Aorta (tissue), 5 donors: ENCODE results near the gene FBLN1. TPM values are rescaled to one million over a fixed set of nuclear protein-coding genes. Genes with fewer than 3 reads are reported as not detected.

Source experiments
- ATAC-seq: fragments of 200-7000 bp; cut with Tn5 transposase; one replicate; pipeline ENCODE4 v1.9.1; 2022; ENCODE audit warnings: moderate library complexity; ENCODE audit not compliant: low FRiP score
- DNase-seq, 2 donors: peaks; one replicate each; pipeline ENCODE4 v3.0.0-alpha.2; 2020
- H3K27ac ChIP-seq, 2 donors: one replicate each; pipeline ENCODE4 v1.5.1; 2013; ENCODE audit warnings: low read length in 2 of 2, mild to moderate bottlenecking in 2 of 2, moderate library complexity in 2 of 2, control low read depth in 1 of 2, inconsistent platforms in 1 of 2, low read depth in 1 of 2
- H3K27me3 ChIP-seq, 2 donors: one replicate each; pipeline ENCODE4 v1.6.1; 2013; ENCODE audit warnings: control low read depth in 1 of 2, low read length in 1 of 2, mild to moderate bottlenecking in 1 of 2, moderate library complexity in 1 of 2; ENCODE audit not compliant: insufficient read depth in 2 of 2, control insufficient read depth in 1 of 2
- H3K36me3 ChIP-seq, 2 donors: one replicate each; pipeline ENCODE4 v1.6.1; 2013; ENCODE audit warnings: control low read depth in 1 of 2, low read length in 1 of 2, mild to moderate bottlenecking in 1 of 2; ENCODE audit not compliant: insufficient read depth in 2 of 2, control insufficient read depth in 1 of 2
- H3K4me1 ChIP-seq, 2 donors: one replicate each; pipeline ENCODE4 v1.6.1; 2013; ENCODE audit warnings: low read length in 2 of 2, control low read depth in 1 of 2, mild to moderate bottlenecking in 1 of 2, moderate library complexity in 1 of 2; ENCODE audit not compliant: insufficient read depth in 2 of 2, control insufficient read depth in 1 of 2
- H3K4me3 ChIP-seq, 2 donors: one replicate each; pipeline ENCODE4 v1.5.1; 2013; ENCODE audit warnings: low read length in 2 of 2, control low read depth in 1 of 2, mild to moderate bottlenecking in 1 of 2
- H3K9me3 ChIP-seq: one replicate; pipeline ENCODE4 v1.6.1; 2013; ENCODE audit warnings: mild to moderate bottlenecking, low read length; ENCODE audit not compliant: control insufficient read depth
- WGBS, 2 donors: extraction: QIAGEN DNeasy Blood & Tissue Kit; methylation state at CpG; one replicate each; pipeline ENCODE4 v1.1.7; 2013; 5-methylcytosine and 5-hydroxymethylcytosine counted together
- intact Hi-C, 2 donors: fragments of 100-400 bp; cut with DNase I; formaldehyde crosslinking; loops; one replicate each; pipeline versions ENCODE4 v1.14.2 to v1.15.0; 2022
- long read RNA-seq, 2 donors: library from polyadenylated mRNA; unstranded; transcript quantifications; one replicate each; pipeline ENCODE4 v2.0.0, GENCODE V29; 2020 to 2021
- polyA plus RNA-seq, 2 donors: library from polyadenylated mRNA; stranded (reverse); fragments of 200-250 nt; gene quantifications; one replicate each; pipeline ENCODE4 v1.2.3, GENCODE V29; 2013
- total RNA-seq, 2 donors: library from RNA; stranded (reverse); fragmentation: NEBNext Ultra II Directional; extraction: Animal tissue kit (Norgen Biotek cat#: 25700); gene quantifications; one replicate each; pipeline ENCODE4 v1.2.1, GENCODE V29; 2021
- donor health status: healthy with polysubstance abuse.
- donor health status: Bipolar disorder and iron deficiency.
- donor health status: DM: no; HTN: no; CAD: no.
- donor health status: DM: no; HTN: no; CAD: no.
- donor health status: DM: yes; HTN: yes; CAD: no.

Gene FBLN1
- 1,000 to 10,000 TPM in 1 of 2 donors, 100 to 1,000 TPM in 1; 500 to 1,512 TPM for total RNA-seq
- 100 to 1,000 TPM in 1 of 2 donors, 10 to 100 TPM in 1; 48.1 to 283 TPM for polyA plus RNA-seq
- long read RNA-seq, donor 1, transcript FBLN1-201 (15 exons, 2,251 nt) = minor isoform, 36 of 458 reads
- long read RNA-seq, donor 1, transcript FBLN1-202 (17 exons, 2,896 nt) = major isoform, 40 of 458 reads
- long read RNA-seq, donor 1, partial matches to known transcripts = 363 of 458 reads
- long read RNA-seq, donor 1, other reads (novel, unspliced or antisense) = 19 of 458 reads
- long read RNA-seq, donor 2, transcript FBLN1-201 (15 exons, 2,251 nt) = minor isoform, 320 of 1,038 reads
- long read RNA-seq, donor 2, transcript FBLN1-202 (17 exons, 2,896 nt) = major isoform, 375 of 1,038 reads
- long read RNA-seq, donor 2, partial matches to known transcripts = 262 of 1,038 reads
- long read RNA-seq, donor 2, other reads (novel, unspliced or antisense) = 81 of 1,038 reads

- no peaks in the 10 kb centered on the region for H3K9me3 ChIP-seq
- DNase-seq = peak; percentile 65 to 87
- peak within 1 kb of the TSS; percentile 46 to 75 for H3K4me3 ChIP-seq
- no peaks in the 10 kb centered on the region for H3K36me3 ChIP-seq
- WGBS, 2 donors = 4 to 5% methylated on average over 53 to 89 of the region's 89 CpGs
- no peak within 1 kb of the TSS for H3K27ac ChIP-seq
- no peaks in the 10 kb centered on the region for H3K27me3 ChIP-seq
- intact Hi-C loops = loop anchor here (5.0 kb wide), 1 partner anchor 50 kb away; no protein-coding TSS in a partner anchor
- no peaks in the 10 kb centered on the region for H3K4me1 ChIP-seq
- ATAC-seq = peak; percentile 75
These were observed at the start of gene FBLN1 for GRCh38 chr22:45502215-45503049. Gene FBLN1 (plus strand): TSS chr22:45502883. CDS start chr22:45502986, 103 bp downstream.

- Histone ChIP-seq H3K36me3 (no peaks in the 10 kb centered on the region), H3K4me1 (peaks cover 0 to 1% of the 10 kb centered on the region in 2 donors), H3K9me3 (no peaks in the 10 kb centered on the region), H3K27ac (no peak overlapping the region), H3K4me3 (no peak overlapping the region), H3K27me3 (no peaks in the 10 kb centered on the region)
- no peak for ATAC-seq
- intact Hi-C loops = no loop called here
- WGBS, 2 donors = 92 to 99% methylated on average over 6 of the region's 6 CpGs
- DNase-seq = no peak
These were observed 48.9 kb upstream of the FBLN1 start for GRCh38 chr22:45453764-45454163.

GRCh38 chr22:45454275-45454674 is 48.4 kb upstream of the FBLN1 start:
- WGBS, 2 donors = 84 to 91% methylated on average over 4 of the region's 4 CpGs
- no peak overlapping the region for H3K4me3 ChIP-seq
- H3K27ac ChIP-seq = no peak overlapping the region
- no peak for DNase-seq
- intact Hi-C loops = no loop called here
- H3K36me3 ChIP-seq = no peaks in the 10 kb centered on the region
- H3K9me3 ChIP-seq = no peaks in the 10 kb centered on the region
- H3K27me3 ChIP-seq = no peaks in the 10 kb centered on the region
- ATAC-seq = no peak
- peaks cover 0 to 1% of the 10 kb centered on the region in 2 donors for H3K4me1 ChIP-seq

GRCh38 chr22:45455212-45455611 is 47.5 kb upstream of the FBLN1 start:
- 89% methylated on average over 14 of the region's 14 CpGs for WGBS, 2 donors
- Histone ChIP-seq H3K4me3 (no peak overlapping the region), H3K27ac (no peak overlapping the region), H3K27me3 (no peaks in the 10 kb centered on the region), H3K9me3 (no peaks in the 10 kb centered on the region), H3K4me1 (peaks cover 0 to 1% of the 10 kb centered on the region in 2 donors), H3K36me3 (no peaks in the 10 kb centered on the region)
- ATAC-seq (no peak), DNase-seq (no peak)
- intact Hi-C loops = no loop called here

GRCh38 chr22:45455621-45456020 is 47.1 kb upstream of the FBLN1 start:
- Histone ChIP-seq H3K4me3 (no peak overlapping the region), H3K27me3 (no peaks in the 10 kb centered on the region), H3K4me1 (peaks cover 0 to 1% of the 10 kb centered on the region in 2 donors), H3K27ac (no peak overlapping the region), H3K36me3 (no peaks in the 10 kb centered on the region), H3K9me3 (no peaks in the 10 kb centered on the region)
- DNase-seq (no peak), ATAC-seq (no peak)
- intact Hi-C loops = no loop called here
- WGBS, 2 donors = 92 to 98% methylated on average over 4 of the region's 4 CpGs

- no peaks in the 10 kb centered on the region for H3K27me3 ChIP-seq
- WGBS, 2 donors = 92 to 95% methylated on average over 8 of the region's 8 CpGs
- DNase-seq (no peak), ATAC-seq (no peak)
- H3K4me3 ChIP-seq = no peak overlapping the region
- no peaks in the 10 kb centered on the region for H3K9me3 ChIP-seq
- no peaks in the 10 kb centered on the region for H3K36me3 ChIP-seq
- no peak overlapping the region for H3K27ac ChIP-seq
- intact Hi-C loops = no loop called here
- no peaks in the 10 kb centered on the region for H3K4me1 ChIP-seq
These were observed 45.9 kb upstream of the FBLN1 start for GRCh38 chr22:45456811-45457210.

GRCh38 chr22:45458532-45458931 is 44.2 kb upstream of the FBLN1 start:
- H3K27me3 ChIP-seq = no peaks in the 10 kb centered on the region
- no peak overlapping the region for H3K27ac ChIP-seq
- ATAC-seq (no peak), DNase-seq (no peak)
- H3K4me1 ChIP-seq = no peaks in the 10 kb centered on the region
- intact Hi-C loops = no loop called here
- no peaks in the 10 kb centered on the region for H3K9me3 ChIP-seq
- no peaks in the 10 kb centered on the region for H3K36me3 ChIP-seq
- H3K4me3 ChIP-seq = no peak overlapping the region
- 98 to 99% methylated on average over 13 of the region's 13 CpGs for WGBS, 2 donors

- H3K9me3 ChIP-seq = no peaks in the 10 kb centered on the region
- peak in 1 of 2 donors; percentile 29 for DNase-seq
- no peaks in the 10 kb centered on the region for H3K27me3 ChIP-seq
- 92 to 94% methylated on average over 8 of the region's 8 CpGs for WGBS, 2 donors
- H3K27ac ChIP-seq = no peak overlapping the region
- no peaks in the 10 kb centered on the region for H3K4me1 ChIP-seq
- intact Hi-C loops = no loop called here
- ATAC-seq = no peak
- no peak overlapping the region for H3K4me3 ChIP-seq
- H3K36me3 ChIP-seq = no peaks in the 10 kb centered on the region
These were observed 43.4 kb upstream of the FBLN1 start for GRCh38 chr22:45459235-45459634.
